HG03139 (cell line): Measurements from ENCODE around the gene COBL.

ENCODE experiments used
- ATAC-seq: cut with Tn5 transposase; IDR thresholded peaks from one replicate; pipeline ENCODE4 v1.9.1; 2021; ENCODE audit not compliant: unreplicated experiment

The COBL gene

DNA sequence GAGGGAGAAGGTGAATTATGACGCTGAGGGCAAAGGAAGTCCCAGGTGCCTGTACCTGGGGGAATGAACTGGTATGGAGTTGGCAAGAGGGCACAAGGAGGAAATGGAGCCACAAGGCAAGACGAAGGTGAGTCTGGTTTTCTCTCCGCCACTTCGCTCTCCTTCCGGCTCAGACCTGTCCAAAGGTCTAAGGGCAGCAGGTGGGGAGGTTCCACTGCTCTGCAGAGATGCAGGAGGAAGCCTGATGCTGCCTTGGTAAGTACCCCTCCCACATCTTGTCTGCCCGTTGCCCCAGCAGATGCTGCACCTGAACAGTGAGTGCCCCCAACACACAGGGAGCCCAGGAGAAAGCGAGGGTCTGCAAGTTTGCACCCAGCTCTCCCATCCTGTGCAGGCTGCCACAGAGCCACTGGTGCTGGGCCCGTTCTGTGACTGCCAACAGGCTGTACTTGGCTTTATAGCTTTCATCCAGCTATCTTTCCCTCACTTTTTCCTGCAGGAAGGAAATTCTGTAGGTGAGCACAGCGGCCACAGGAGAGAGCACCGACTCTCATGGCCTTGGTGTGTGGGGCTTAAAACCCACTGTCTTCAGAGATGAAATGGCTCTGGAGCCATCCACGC is 235.2 kb downstream of the COBL start:
- ATAC-seq = no peak

DNA sequence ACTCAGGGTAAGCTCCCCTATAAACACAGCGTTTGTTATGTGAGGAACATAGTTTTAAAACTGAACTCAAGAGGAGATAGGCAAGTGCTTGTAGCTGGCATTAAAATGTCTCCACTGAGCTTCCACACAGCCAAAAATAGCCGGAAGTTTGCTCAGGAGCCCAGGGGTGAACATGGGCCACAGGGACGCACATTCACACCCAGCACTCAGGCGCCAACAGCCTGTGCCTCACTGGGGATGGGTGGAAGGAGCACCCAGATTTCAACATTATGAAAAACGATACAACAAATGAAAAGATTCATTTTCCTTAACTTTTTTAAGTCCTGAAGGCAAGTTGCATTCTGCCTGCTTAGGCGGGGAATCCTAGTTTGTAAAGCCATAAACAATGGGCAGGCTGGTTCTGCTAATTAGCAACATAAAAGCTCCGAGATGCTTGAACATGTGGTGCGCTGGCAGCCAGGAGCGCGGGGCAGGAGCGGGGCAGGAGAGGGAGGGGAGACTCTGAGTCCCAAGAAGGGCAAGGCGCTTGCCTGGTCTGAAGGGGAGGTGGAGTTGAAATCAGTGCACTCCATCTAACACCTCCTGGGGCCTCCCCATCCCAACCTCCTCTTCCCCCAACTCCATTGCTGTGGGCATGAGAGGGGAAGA is 235.9 kb downstream of the COBL start:
- ATAC-seq = no peak

DNA sequence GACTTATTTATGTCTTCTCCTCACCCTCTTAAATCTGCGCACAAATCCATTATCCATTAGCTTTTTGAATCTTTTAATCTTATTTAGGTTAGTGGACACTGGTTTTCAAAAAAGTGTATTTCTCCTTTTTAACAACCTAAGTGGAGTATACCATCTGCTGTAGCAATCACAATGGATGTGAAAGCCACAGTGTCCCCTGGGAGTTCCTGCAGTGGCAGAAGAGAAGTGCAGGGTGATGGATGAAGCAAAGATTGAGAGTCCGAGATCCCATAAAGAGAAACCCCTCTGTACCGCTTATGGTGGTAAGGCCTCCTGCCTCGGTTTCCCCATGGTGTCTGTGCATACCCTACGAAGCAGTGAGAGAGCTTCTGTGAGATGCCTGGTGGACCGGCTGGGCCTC is 236.4 kb downstream of the COBL start:
- no peak for ATAC-seq

DNA sequence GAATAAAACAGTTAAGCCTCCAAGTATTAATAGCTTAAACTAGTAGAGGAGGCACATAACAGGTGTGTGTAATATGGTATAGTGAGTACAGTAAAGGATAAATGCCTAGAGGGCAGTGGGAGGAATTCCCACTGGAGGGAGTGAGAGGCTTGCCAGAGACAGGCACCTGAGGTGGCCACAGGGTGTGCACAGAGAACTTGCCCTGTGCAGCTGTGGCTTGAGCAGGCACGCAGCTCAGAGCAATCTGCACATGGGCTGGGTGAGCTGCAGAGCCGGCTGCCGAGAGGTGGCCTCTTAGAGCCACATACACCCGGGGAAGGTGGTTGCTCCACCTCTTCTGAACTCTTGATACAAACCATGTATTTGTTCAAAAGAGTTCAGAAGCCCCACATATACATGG is 237.1 kb downstream of the COBL start:
- no peak for ATAC-seq

DNA sequence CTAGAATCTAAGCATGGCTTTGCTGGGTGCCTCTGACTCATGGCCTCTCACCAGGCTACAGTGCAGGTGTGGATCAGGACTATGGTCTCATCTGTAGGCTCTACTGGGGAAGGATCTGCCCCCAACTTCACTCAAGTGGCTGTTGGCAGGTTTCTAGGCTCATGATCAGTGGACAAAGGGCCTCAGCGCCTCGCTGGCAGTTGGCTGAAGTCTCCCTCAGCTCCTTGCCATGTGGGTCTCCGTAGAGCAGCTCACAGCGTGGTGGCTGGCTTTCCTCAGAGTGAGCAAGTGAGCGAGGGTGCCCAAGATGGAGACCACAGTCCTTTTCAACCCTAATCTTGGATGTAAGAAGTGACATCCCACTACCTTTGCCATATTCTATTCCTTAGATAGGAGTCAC is 238.0 kb downstream of the COBL start:
- ATAC-seq = no peak

DNA sequence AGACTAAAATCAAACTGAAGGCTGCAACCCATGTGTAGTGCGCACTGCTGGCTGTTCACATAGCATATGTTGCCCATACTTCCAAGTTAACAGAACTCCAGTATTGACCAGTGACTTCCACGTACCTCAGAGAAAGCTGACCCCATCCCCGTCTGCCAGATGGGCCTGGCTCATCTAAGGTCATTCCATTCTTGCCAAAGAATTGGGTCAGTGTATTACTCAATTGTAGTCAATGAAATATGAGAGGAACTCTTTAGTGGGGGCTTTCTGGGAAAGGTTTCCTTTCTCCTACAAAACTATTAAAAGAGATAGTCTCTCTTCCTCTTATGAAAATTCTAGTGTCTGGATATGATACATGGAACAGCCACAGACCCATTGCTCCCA is 238.6 kb downstream of the COBL start:
- ATAC-seq = no peak

DNA sequence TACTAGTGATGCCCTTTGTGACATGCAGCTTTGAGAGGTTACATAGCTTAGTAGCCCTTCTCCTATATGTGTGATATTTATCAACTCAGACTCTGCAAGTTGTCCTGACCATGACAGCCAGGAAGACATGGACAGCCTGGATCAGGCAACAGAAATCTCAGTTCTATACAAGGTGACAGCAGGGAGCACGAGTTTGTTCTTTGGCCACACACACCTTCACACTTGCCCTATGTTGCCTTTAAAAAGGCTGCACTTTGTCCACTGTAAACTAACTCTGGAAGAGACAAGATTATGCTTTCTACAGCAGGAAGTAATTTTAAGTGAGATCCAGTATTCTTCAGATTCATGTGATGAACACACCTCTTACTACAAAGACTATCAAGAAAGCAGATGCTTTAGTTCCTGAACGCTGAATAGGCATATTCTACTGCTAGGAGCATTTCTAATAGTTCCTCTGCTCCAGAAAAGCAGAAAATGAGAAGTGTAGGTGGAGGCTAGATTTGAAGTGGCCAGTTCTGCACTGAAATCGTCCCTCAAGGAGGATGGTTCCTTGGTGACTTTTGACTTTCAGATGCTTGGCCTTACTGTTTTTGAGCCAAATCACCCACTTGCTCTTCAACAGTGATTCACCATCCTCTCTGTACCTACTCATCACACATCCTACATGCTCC is 239.2 kb downstream of the COBL start:
- ATAC-seq = no peak

DNA sequence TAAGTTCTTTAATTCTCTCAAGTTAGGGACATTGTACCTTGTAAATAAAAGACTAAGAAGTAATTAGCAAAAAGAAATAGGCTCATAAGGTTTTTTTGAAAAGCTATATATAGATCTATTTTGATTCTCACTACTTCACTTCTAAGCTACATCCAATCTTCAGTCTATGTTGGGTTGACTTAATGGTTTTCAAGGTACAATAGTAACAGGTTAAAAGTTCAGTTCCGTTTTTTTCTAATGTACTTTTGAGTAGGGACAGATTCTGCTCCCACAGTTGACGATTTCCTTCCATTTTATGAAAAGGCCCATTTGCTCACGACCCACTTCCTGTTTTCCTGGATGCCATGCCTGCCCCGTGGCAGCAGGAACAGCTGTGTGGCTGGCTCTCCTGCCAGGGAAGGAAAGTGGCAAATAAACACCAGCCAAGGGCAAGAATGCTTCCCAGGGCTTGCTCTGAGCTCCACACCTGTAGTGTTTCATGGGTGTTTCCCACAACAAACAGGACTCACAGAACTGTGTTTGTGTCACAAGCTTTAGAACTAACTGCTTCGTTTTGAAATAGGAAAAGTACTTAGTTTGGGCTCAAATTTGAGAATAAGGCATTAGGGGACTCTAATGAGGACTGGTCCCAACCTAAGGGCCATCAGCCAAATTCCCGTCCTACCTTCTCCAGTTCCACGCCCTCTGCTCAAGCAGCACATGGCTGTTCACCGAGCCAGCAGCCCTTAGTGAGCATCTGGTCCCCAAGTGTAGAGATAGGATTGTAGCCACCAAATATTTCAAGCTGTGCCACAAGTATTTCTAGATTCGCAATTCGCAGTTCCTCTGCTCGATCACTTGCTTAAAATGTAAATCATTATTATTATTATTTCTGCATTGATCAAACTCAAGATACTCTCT is 240.7 kb downstream of the COBL start:
- no peak for ATAC-seq

DNA sequence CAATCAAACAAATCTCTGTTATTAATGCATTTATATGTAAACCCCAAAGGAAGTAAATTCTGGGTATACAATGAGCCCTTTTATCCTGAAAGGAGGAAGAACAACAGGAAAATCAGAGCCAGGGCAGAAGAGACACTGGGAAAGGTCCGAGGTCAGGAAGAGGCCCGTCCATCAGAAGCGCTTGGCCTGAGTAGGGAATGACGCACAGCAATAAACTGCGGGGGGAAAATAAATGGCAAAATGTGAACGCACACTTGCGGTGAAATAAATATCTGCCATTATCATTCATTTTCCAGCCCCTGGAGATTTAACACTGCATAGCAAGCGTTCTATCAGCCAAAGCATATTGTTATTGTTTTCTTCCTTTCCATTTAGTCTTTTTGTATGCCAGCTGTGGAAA is 243.4 kb downstream of the COBL start:
- ATAC-seq = no peak

DNA sequence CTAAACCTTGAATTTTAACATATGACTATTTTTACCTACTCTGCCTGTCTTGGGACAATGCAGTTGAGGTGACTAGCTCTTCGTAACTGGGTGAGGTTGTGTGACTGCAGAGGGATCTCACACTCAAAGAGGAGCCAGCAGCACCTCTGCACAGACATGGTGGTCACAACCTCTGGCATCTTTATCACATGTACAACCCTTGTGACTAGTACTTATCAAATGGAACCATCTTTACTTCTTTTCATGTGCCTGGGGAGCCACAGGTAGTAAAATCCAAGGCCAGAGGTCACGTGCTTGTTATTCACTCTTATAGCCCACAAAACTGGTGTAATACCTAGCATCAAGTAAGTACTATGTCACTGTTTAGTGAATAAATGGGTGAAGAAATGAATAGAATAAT is 244.3 kb downstream of the COBL start:
- no peak for ATAC-seq

DNA sequence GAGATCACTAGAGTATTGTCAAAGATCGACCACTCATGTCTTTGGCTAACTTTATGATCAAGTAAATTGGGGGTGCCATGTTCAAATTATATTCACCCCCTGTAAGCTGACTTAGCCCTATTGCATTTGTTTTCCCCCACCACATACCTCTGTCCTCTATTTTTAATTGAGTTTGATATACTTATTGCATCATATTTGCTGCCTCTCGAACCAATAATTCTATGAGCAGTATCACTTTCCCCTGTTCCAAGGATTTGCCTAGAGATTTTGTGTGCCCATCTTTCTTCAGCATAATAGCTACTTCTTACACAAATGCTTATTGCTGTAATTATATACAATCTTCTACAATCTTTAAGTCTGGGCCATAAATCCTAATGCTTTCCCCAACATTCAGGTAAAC is 245.2 kb downstream of the COBL start:
- ATAC-seq = no peak

DNA sequence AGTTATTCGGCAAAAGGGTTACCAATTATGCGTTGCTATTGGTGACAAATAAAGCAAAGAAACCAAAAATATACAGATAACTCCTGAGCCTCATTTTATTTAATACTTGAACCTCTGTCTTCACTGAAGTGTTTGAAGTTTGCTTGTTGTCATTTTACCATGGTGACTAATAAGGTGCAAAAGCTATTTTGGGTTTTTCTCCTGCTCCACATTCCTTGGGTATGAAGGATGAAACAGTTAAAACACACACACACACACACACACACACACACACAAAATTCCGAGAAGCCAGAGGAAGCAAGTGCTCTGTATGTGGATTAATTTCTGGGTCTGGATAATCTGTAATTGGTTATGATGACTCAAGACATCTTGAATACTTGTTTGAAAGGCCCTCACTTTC is 246.5 kb downstream of the COBL start:
- no peak for ATAC-seq

DNA sequence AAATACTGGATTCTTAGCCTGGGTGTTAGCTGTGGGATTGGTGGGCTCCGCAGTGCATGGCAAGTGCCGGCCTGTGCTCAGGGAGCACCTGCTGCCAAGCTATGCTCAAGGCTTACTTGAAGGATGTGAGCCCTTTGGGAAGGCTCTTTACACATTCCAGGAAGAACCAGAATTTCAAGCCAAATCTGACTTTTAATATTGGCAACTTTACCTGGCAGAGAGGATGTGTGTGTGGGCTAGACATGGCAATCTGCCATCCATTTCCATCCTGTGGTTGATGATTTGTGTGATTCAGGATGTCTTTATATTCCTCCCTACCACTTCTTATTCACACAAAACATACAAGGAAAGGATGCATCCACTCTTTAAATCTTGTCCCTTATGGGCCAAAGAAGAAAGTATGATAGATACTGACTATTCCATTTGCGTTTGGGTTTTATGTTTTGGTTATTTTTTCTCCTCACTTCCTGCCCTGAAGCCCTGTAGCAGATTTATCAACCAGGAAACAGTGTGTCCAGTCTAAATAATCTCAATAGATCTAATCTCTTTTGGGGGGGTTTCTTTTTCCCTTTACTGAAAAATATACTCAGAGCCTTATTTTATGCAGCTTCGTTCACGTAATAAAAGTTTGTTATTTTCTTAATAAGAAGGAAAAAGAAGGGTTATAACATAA is 247.1 kb downstream of the COBL start:
- no peak for ATAC-seq

DNA sequence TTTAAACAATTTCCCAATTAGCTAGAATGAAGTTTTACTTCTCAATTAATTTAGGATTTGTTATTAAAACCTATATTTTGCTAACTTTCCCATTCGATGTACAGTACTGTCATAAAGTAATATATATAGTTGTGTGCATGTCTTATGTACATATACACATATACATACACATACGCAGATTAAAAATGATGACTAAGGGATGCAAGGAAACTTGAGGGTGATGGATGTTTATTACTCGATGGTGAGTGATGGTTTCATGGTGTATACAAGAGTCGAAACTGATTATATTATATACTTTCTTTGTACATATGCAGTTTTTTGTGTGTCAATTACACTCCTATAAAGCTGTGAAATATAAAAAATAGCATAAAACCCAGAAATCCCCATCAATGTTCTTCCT is 248.2 kb downstream of the COBL start:
- no peak for ATAC-seq

DNA sequence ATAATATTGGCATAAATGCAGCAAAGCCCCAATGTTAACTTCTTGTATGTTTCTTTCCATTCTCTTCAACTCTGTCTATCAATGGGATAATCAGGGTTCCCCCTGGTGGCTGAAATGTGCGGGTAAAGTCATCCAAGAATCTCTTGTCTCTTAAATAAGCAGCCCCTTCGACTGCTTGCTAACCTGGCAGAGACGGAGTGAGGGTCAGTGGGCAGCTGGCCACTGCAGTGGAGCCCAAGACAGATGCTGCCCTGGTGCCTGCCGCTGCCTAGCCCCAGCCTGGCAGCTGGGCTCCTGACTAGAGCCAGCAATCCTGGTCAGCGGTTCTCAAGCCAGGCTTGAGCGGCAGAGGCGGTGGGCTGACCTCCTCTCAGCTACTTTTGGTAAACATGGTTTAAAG is 248.9 kb downstream of the COBL start:
- ATAC-seq = no peak

DNA sequence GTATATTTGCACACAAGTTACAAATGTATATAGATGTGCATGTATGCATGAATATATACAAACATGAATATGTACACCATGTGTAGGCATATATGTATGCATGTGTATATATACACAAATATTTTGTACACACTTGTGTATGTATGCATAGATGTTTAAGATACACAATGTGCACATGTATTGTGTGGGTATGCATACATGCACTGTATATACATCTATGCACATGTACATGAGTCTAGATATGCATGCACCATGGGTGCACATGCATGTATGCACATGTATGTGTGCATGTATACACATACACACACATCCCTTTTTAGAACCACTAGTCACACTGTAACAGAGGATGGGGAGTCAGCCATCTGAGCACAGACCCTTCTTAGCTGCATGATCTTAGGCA is 249.4 kb downstream of the COBL start:
- ATAC-seq = no peak

DNA sequence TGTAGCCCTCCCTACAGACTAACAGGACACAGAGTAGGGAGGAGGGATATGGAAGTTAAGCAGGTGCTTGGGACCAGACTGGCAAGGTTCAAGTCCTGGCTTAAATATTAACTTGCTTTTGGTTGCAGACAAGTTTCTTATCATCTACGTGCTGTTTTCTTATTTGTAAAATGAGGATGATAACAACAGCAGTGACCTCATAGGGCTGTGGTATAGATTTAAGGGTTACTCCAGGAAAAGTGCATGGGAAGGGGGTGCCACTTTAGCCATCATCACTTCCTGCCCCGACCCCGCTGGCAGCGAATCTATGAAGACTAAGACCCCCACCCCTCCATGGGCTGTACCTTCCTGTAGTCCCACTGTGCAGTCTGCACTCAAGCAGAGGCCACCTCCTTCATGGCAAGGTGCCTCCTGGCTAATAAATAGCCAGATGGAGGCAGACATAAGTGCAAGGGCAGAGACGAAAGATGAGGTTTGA is 250.2 kb downstream of the COBL start:
- no peak for ATAC-seq

DNA sequence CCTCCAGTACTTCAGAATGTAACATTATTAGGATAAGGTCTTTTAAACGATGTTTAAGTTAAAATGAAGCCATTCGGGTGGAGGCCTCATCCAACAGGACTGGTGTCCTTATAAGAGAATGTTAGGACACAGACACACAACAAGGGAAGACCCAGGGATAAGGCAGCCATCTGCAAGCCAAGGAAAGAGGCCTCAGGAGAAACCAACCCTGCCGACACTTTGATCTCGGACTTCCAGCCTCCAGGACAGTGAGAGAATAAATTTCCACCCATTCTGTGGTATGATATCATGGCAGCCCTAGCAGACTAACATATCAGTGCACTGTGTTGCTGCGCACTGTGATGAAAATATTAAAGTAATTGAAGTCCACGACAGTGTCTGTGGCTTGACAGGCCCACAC is 250.8 kb downstream of the COBL start:
- ATAC-seq = no peak

DNA sequence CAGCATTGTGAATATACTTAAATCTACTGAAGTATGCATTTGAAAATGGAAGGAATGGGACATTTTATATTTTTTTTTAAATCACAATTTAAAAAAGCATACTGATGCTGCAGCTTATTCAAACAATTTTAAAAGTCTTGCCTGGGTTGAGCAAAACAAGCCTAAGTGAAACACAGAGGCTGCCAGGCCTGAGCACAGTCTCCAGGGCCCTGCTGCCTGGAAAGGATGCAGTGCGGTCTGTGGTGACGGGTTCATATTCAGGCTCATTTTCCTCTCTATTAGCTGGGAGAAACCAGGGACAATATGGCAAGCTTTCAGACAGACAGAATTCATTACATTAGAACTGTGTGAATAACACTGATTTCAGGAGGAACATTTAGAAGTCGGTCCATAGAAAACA is 251.9 kb downstream of the COBL start:
- ATAC-seq = no peak

DNA sequence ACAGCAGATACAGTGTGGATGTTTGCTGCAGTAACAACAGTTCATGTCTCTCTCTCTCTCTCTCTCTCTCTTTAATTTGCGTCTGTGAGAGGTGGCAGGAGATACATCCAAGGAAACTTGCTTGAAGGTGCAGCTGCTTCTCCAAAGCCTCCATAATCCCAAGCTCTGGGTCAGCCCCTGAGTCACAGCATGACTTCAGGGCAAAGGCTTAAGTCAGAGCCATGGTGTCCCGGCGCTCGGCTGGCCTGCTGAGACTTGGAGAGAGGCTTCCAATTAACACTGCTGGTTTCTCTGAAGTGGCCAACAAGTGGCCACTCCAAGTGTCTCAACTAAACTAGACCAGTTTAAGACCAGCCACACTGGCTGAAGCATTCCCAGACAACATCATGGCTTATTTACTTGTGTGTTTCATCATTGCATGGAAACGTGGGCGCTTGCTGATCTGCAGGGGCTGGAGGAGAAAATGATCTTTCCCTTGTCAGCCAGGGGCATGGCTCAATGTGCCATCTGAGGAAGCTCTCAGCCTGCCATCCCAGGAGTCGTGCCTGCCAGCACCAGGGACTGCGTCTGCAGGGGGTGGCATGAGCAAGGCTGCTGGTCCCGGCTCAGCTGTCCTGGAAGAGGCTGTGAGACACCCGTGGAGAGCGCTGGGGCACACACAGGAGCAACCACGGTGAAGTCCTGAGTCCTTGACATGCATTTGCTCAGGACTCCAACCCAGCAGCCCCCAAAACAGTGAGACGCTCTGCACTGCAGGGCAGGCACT is 254.2 kb downstream of the COBL start:
- no peak for ATAC-seq
